Liver (tissue), 3 donors: ENCODE data around the gene CFAP77.

ENCODE experiments used
- CTCF ChIP-seq: fragments of 150-350 bp; IDR thresholded peaks from 2 replicates; pipeline ENCODE4 v1.5.1; 2017; ENCODE audit warnings: improper control_type of control experiment, low read depth, low read length; ENCODE audit not compliant: missing input control
- FOXA1 ChIP-seq: IDR thresholded peaks from 2 replicates; pipeline ENCODE4 v1.6.1; 2016; ENCODE audit warnings: antibody characterized with exemption
- HNF4G ChIP-seq: IDR thresholded peaks from 2 replicates; pipeline ENCODE4 v1.6.1; 2016; ENCODE audit warnings: antibody characterized with exemption
- JUND ChIP-seq, 2 donors: IDR thresholded peaks; 2 replicates each; pipeline ENCODE4 v1.6.1; 2016; ENCODE audit warnings: antibody characterized with exemption in 2 of 2
- RAD21 ChIP-seq, 2 donors: IDR thresholded peaks; 2 replicates each; pipeline ENCODE4 v1.6.1; 2016; ENCODE audit warnings: antibody characterized with exemption in 2 of 2, mild to moderate bottlenecking in 2 of 2
- TAF1 ChIP-seq: conservative IDR thresholded peaks from 2 replicates; pipeline ENCODE4 v1.6.1; 2016; ENCODE audit warnings: antibody characterized with exemption, mild to moderate bottlenecking
- donor health status: healthy.
- donor health status: healthy.

DNA sequence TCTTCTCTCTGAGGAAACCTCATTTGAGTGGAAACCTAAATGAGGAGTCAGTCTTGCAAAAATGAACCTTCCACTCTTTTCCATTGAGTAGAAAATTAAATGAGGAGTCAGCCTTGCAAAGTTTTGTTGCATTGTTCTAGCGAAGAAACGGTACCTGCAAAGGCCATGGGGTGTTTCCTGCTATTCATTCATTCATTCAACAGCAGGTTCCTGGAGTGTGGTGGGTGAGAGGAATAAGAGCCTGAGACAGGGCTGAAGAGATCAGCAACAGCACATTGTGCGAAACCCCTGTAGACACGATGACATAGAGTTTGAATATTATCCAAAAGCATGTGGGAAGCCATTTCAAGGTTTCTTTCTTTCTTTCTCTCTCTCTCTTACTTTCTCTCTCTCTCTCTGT lies 40.6 kb upstream of the CFAP77 start:
- no peak for TF ChIP-seq CTCF
- TF ChIP-seq HNF4G: no peak
- no peak for TF ChIP-seq RAD21 (IDR thresholded peaks at IDR 0.05)
- no peak for TF ChIP-seq FOXA1
- TF ChIP-seq JUND (IDR thresholded peaks at IDR 0.05): no peak
- no peak for TF ChIP-seq TAF1
